Effector CD4-positive, alpha-beta T cell (primary cell): Measurements from ENCODE around the gene TGFBR2.

Experiments used
- DNase-seq: peaks from one replicate; pipeline ENCODE4 v3.0.0-alpha.2; 2020
- total RNA-seq: gene quantifications from one replicate; lab custom pipeline; 2026; lab: John Stamatoyannopoulos, UW

Gene TGFBR2
- total RNA-seq, result 186 reads per million, percentile 91 among the genes with 10 or more reads in this experiment

GRCh38 chr3:30606301-30607031, at the start of gene TGFBR2:
Gene TGFBR2, plus strand, starts transcription at chr3:30606601. Its CDS starts 283 bp downstream, at chr3:30606884.
- DNase-seq, result peak; percentile 66

GRCh38 chr3:30557746-30558303, 48.6 kb upstream of the TGFBR2 start:
- DNase-seq, result no peak

GRCh38 chr3:30563956-30564355, 42.4 kb upstream of the TGFBR2 start:
- DNase-seq, result no peak

GRCh38 chr3:30567139-30567753, 39.2 kb upstream of the TGFBR2 start:
- DNase-seq, result no peak

GRCh38 chr3:30576946-30577345, 29.5 kb upstream of the TGFBR2 start:
- no peak for DNase-seq

- DNase-seq, result no peak
Measured at GRCh38 chr3:30577788-30578187, 28.6 kb upstream of the TGFBR2 start.

- DNase-seq, result no peak
Measured at GRCh38 chr3:30578479-30578878, 27.9 kb upstream of the TGFBR2 start.

- no peak for DNase-seq
Measured at GRCh38 chr3:30578986-30579579, 27.3 kb upstream of the TGFBR2 start.

- DNase-seq, result no peak
Measured at GRCh38 chr3:30581067-30581585, 25.3 kb upstream of the TGFBR2 start.

- DNase-seq, result no peak
Measured at GRCh38 chr3:30581982-30582381, 24.4 kb upstream of the TGFBR2 start.

GRCh38 chr3:30583973-30584372, 22.4 kb upstream of the TGFBR2 start:
- DNase-seq, result no peak

GRCh38 chr3:30585654-30586053, 20.7 kb upstream of the TGFBR2 start:
- DNase-seq, result no peak

- no peak for DNase-seq
Measured at GRCh38 chr3:30586096-30586805, 20.1 kb upstream of the TGFBR2 start.

- DNase-seq, result no peak
Measured at GRCh38 chr3:30586806-30587486, 19.5 kb upstream of the TGFBR2 start.

GRCh38 chr3:30587904-30588303, 18.5 kb upstream of the TGFBR2 start:
- DNase-seq, result no peak

- DNase-seq, result no peak
Measured at GRCh38 chr3:30596152-30596551, 10.2 kb upstream of the TGFBR2 start.

- no peak for DNase-seq
Measured at GRCh38 chr3:30597131-30597768, 9.2 kb upstream of the TGFBR2 start.

- no peak for DNase-seq
Measured at GRCh38 chr3:30597769-30598134, 8.6 kb upstream of the TGFBR2 start.

GRCh38 chr3:30598668-30599545, 7.5 kb upstream of the TGFBR2 start:
- no peak for DNase-seq

GRCh38 chr3:30600572-30600971, 5.8 kb upstream of the TGFBR2 start:
- no peak for DNase-seq

GRCh38 chr3:30602946-30603345, 3.5 kb upstream of the TGFBR2 start:
- DNase-seq, result no peak
